LNCAP (cell line): Measurements from ENCODE around the gene ADK.

ENCODE experiments used
- TF ChIP-seq, protein P1 (sequence below): fragments of 450-650 bp; IDR thresholded peaks from 2 replicates; pipeline ENCODE4 v1.5.1; 2017; ENCODE audit warnings: mild to moderate bottlenecking

Gene ADK

DNA sequence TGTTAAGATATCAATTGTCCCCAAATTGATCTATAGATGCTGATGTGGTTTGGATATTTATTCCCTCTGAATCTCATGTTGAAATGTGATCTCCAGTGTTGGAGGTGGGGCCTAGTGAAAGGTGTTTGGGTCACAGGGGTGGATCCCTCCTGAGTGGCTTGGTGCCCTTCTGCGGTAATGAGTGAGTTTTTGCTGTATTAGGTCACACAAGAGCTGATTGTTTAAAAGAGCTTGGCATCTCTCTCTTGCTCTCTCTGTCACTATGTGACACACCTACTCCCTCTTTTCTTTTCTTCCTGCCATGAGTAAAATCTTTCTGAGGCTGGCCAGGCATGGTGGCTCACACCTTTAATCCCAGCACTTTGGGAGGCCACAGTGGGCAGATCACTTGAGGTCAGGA, 577.2 kb downstream of the ADK start:
- TF ChIP-seq, protein P1, sequence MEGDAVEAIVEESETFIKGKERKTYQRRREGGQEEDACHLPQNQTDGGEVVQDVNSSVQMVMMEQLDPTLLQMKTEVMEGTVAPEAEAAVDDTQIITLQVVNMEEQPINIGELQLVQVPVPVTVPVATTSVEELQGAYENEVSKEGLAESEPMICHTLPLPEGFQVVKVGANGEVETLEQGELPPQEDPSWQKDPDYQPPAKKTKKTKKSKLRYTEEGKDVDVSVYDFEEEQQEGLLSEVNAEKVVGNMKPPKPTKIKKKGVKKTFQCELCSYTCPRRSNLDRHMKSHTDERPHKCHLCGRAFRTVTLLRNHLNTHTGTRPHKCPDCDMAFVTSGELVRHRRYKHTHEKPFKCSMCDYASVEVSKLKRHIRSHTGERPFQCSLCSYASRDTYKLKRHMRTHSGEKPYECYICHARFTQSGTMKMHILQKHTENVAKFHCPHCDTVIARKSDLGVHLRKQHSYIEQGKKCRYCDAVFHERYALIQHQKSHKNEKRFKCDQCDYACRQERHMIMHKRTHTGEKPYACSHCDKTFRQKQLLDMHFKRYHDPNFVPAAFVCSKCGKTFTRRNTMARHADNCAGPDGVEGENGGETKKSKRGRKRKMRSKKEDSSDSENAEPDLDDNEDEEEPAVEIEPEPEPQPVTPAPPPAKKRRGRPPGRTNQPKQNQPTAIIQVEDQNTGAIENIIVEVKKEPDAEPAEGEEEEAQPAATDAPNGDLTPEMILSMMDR, result no peak

DNA sequence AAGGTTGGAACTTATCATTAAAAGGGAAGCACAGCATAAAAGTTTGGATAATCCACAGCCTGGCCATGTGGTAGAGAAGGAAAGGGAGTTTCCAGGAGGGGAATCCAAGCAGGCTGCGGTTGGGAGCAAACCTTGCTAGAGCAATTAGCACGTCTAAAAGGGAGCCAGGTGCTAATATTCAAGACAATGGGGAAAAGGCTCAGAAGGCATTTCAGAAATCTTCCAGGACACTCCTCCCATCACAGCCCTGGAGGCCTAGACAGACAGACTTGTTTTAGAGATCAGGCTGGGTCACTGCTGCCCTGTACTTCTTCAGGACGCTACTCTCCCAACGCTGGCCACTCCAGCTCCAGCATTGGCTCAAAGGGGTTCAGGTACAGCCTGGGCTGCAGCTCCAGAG, 579.2 kb downstream of the ADK start:
- TF ChIP-seq, protein P1, result no peak

DNA sequence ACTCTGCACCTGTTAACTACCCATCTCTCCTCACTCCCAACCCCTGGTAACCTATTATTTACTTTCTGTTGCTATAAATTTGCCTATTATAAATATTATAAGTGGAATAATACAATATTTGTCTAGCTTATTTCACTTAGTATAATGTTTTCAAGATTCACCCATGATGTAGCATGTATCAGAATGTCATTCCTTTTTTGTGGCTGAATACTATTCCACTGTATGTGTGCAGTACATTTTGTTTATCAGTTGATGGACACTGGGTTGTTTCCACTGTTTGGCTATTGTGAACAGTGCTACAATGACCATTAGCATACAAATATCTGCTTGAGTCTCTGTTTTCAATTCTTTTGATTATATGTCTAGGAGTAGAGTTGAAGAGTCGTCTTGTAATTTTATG, 582.6 kb downstream of the ADK start:
- TF ChIP-seq, protein P1, result no peak

GRCh38 chr10:74736029-74736428, 585.0 kb downstream of the ADK start:
- TF ChIP-seq, protein P1, result no peak

- TF ChIP-seq, protein P1, result no peak
Measured at GRCh38 chr10:74738052-74738451, 587.0 kb downstream of the ADK start.

GRCh38 chr10:74738542-74738941, 587.5 kb downstream of the ADK start:
- TF ChIP-seq, protein P1, result no peak

GRCh38 chr10:74738985-74739567, 588.1 kb downstream of the ADK start:
- TF ChIP-seq, protein P1, result no peak

DNA sequence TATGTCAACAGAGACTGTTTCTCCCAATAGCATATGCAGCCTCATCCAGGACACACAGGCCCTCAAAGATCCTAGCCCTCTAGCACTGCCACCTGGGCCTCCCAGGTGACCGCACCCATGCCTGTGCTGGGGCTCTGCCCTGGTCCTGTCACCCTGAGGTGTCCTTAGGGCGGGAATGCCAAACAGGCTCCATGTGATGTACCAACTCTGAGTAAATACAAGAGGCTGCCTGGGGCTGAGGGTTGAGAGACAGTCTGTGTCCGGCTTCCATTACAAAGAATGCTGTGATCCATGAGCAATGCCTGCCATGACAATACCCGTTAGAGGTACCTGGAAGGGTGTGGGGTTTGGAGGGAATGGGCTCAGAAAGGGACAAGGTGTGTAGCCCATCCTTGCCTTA, 592.4 kb downstream of the ADK start:
- TF ChIP-seq, protein P1, result no peak
